Measurements from ENCODE around the gene MGAT3. TPM values are rescaled to one million over a fixed set of nuclear protein-coding genes. Genes with fewer than 3 reads are reported as not detected.
A peak's percentile ranks its signal among the peaks of the same experiment; 100 is the strongest.
"Not testable (repeated sequence)": the region's sequence is repeated elsewhere in the genome, so short reads cannot be mapped to it uniquely, and the experiment has no call there.

MGAT3 gene
- total RNA-seq, 2 experiments from 2014 or later = 0.90 to 1.9 TPM

DNA sequence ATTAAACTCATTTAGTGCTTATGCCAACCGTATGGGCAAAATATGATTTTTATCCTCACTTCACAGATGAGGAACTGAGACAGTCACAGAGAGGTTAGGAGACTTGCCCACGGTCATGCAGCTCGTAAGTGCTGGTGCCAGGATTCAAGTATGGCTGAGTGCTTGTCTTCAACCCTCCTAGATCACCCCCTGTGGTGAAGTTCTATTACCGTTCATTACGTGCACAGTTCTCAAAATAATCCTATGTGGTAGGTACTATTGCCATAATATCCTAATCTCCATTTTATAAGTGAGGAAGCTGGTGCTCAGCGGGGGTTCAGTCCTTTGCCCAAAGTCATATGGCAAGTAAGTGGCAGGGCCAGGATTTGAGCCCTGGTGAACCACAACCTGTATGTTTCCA lies 46.8 kb downstream of the MGAT3 start:
- peak overlapping the region; percentile 80 for H3K4me3 Mint-ChIP-seq
- ChIA-PET POLR2A (interaction anchor here (0.8 to 4.4 kb wide), 6 partner anchors 15 to 57 kb away, joined by 3 to 48 read pairs (median 10); partner anchors contain the start of gene ATF4), CTCF (interaction anchor here (1.0 to 17.7 kb wide), 6 partner anchors 10 to 32 kb away, joined by 3 to 323 read pairs (median 10); partner anchors contain the start of genes ATF4 and RPS19BP1)
- intact Hi-C loops (cut with micrococcal nuclease) = loop anchor here (2.0 kb wide), 1 partner anchor 21 kb away; no protein-coding TSS in a partner anchor
- peak overlapping the region; percentile 86 for H3K27ac Mint-ChIP-seq
- H3K4me1 Mint-ChIP-seq (ENCODE audit: low read depth) = peaks cover 36% of the 10 kb centered on the region
- ATAC-seq (no peak), DNase-seq (no peak)
- TF ChIP-seq, protein P1, sequence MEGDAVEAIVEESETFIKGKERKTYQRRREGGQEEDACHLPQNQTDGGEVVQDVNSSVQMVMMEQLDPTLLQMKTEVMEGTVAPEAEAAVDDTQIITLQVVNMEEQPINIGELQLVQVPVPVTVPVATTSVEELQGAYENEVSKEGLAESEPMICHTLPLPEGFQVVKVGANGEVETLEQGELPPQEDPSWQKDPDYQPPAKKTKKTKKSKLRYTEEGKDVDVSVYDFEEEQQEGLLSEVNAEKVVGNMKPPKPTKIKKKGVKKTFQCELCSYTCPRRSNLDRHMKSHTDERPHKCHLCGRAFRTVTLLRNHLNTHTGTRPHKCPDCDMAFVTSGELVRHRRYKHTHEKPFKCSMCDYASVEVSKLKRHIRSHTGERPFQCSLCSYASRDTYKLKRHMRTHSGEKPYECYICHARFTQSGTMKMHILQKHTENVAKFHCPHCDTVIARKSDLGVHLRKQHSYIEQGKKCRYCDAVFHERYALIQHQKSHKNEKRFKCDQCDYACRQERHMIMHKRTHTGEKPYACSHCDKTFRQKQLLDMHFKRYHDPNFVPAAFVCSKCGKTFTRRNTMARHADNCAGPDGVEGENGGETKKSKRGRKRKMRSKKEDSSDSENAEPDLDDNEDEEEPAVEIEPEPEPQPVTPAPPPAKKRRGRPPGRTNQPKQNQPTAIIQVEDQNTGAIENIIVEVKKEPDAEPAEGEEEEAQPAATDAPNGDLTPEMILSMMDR (IDR thresholded peaks at IDR 0.05) = no peak
- no peaks in the 10 kb centered on the region for H3K27me3 Mint-ChIP-seq
- H3K9me3 Mint-ChIP-seq = no peaks in the 10 kb centered on the region
- peaks cover 45% of the 10 kb centered on the region for H3K36me3 Mint-ChIP-seq (ENCODE audit: low read depth)

DNA sequence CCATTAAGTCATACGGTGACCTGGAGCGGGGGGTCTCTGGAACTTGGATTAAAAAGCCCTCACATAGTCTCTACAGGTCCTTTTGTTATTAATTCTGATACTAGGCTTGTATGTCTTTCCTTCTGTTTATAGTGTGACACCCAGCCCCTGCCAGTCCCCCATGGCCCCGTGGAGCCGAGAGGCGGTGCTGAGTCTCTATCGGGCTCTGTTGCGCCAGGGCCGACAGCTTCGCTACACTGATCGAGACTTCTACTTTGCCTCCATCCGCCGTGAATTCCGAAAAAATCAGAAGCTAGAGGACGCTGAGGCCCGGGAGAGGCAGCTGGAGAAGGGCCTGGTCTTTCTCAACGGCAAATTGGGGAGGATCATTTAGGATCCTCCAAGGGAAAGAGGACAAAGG lies 47.3 kb downstream of the MGAT3 start:
- ChIA-PET POLR2A (interaction anchor here (0.6 to 4.4 kb wide), 5 partner anchors 14 to 20 kb away, joined by 3 to 48 read pairs (median 10); partner anchors contain the start of gene ATF4), CTCF (interaction anchor here (1.1 to 17.7 kb wide), 4 partner anchors 11 to 31 kb away, joined by 4 to 323 read pairs (median 36); partner anchors contain the start of gene RPS19BP1)
- TF ChIP-seq, protein P1 (IDR thresholded peaks at IDR 0.05) = no peak
- H3K4me3 Mint-ChIP-seq = peak overlapping the region; percentile 80
- intact Hi-C loops (cut with micrococcal nuclease) = loop anchor here (2.0 kb wide), 1 partner anchor 21 kb away; no protein-coding TSS in a partner anchor
- ATAC-seq = no peak
- no peak for DNase-seq
- peaks cover 47% of the 10 kb centered on the region for H3K36me3 Mint-ChIP-seq (ENCODE audit: low read depth)
- H3K4me1 Mint-ChIP-seq (ENCODE audit: low read depth) = peaks cover 37% of the 10 kb centered on the region
- no peak overlapping the region for H3K27ac Mint-ChIP-seq
- H3K27me3 Mint-ChIP-seq = no peaks in the 10 kb centered on the region
- H3K9me3 Mint-ChIP-seq = no peaks in the 10 kb centered on the region

DNA sequence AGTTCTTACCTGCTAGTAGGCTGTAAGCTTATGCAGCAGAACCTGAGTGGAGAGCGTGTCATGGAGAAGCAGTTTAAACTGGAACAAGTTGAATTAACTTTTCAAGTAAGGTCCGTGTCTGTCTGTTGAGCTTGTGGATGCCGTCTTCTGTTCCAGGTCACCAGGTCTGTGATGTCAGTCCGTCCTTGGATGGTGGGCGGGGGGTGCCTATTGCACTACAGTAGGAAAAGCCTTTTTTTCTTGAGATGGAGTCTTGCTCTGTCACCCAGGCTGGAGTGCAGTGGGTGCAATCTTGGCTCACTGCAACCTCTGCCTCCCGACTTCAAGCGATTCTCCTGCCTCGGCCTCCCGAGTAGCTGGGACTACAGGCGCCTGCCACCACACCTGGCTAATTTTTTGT lies 50.2 kb downstream of the MGAT3 start:
- Mint-ChIP-seq H3K36me3 (ENCODE audit: low read depth) (peaks cover 63% of the 10 kb centered on the region), H3K4me1 (ENCODE audit: low read depth) (peaks cover 45% of the 10 kb centered on the region)
- intact Hi-C loops (cut with micrococcal nuclease); ATAC-seq; H3K4me3 Mint-ChIP-seq; H3K27me3 Mint-ChIP-seq; H3K9me3 Mint-ChIP-seq; H3K27ac Mint-ChIP-seq; DNase-seq: not testable (repeated sequence)
- ChIA-PET POLR2A (interaction anchor here (1.8 to 17.7 kb wide), 3 partner anchors 10 to 19 kb away, joined by 8 to 234 read pairs (median 17); partner anchors contain the start of genes ATF4 and RPS19BP1), CTCF (interaction anchor here (1.8 to 4.2 kb wide), 4 partner anchors 9 to 22 kb away, joined by 6 to 19 read pairs (median 8); no protein-coding TSS in a partner anchor)

DNA sequence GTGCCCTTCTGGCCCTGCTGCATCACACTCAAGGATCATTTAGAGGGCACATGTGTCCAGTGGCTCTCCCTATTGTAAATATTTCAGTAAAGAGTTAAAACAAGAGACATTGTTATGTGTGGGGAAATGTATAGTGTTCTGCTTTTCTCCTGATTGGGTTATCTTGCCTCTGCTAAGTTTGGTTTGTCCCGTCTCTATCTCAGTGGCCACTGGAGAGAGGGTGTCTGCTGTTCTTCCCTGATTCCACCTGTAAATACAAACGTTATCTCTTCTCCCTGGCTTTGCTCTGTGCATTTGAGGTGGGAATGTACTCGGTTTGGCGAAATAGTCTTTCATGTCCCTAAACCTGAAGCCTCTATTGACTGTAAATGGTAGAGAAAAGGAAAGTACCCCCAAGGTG lies 51.6 kb downstream of the MGAT3 start:
- Mint-ChIP-seq H3K4me3 (no peak overlapping the region), H3K27ac (peak overlapping the region; percentile 68), H3K4me1 (ENCODE audit: low read depth) (peaks cover 42% of the 10 kb centered on the region), H3K36me3 (ENCODE audit: low read depth) (peaks cover 59% of the 10 kb centered on the region), H3K27me3 (no peaks in the 10 kb centered on the region), H3K9me3 (no peaks in the 10 kb centered on the region)
- ChIA-PET CTCF (interaction anchor here (2.1 to 4.2 kb wide), 2 partner anchors 11 to 21 kb away, joined by 10 to 19 read pairs; no protein-coding TSS in a partner anchor), POLR2A (interaction anchor here (0.6 to 17.7 kb wide), 4 partner anchors 9 to 669 kb away, joined by 6 to 234 read pairs (median 12); partner anchors contain the start of genes ATF4, RPS19BP1 and TNRC6B)
- TF ChIP-seq, protein P1 (IDR thresholded peaks at IDR 0.05) = no peak
- DNase-seq (no peak), ATAC-seq (no peak)
- intact Hi-C loops (cut with micrococcal nuclease) = no loop called here

DNA sequence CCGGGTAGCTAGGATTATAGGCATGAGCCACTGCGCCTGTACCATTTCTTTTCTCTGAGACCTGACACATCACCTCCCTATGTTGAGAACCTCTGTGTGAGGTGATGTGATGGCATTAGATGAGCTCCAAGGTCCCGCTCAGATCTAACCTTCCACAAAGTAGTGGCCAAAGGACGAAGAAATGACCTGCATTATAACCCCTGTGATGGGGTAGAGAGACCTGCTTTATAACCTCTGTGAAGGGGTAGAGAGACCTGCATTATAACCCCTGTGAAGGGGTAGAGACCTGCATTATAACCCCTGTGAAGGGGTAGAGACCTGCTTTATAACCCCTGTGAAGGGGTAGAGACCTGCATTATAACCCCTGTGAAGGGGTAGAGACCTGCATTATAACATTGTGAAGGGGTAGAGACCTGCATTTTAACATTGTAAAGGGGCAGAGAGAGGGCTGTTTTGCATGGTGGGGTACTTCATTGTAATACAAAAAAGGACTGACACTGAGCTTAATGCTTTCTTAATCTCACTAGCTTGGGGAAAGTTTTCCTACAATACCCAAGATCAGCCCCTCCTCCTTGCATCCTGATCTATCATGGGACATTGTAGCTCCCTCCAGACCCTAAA lies 53.8 kb downstream of the MGAT3 start:
- ChIA-PET CTCF (interaction anchor here (0.6 to 2.0 kb wide), 4 partner anchors 13 to 18 kb away, joined by 3 to 7 read pairs (median 4); no protein-coding TSS in a partner anchor), POLR2A (interaction anchor here (0.7 to 17.7 kb wide), 3 partner anchors 13 to 16 kb away, joined by 4 to 234 read pairs (median 4); partner anchors contain the start of genes ATF4 and RPS19BP1)
- peaks cover 64% of the 10 kb centered on the region for H3K36me3 Mint-ChIP-seq (ENCODE audit: low read depth)
- intact Hi-C loops (cut with micrococcal nuclease) = no loop called here
- TF ChIP-seq, protein P1 (IDR thresholded peaks at IDR 0.05) = no peak
- H3K4me3 Mint-ChIP-seq = no peak overlapping the region
- DNase-seq (no peak), ATAC-seq (no peak)
- H3K4me1 Mint-ChIP-seq (ENCODE audit: low read depth) = peaks cover 38% of the 10 kb centered on the region
- H3K27me3 Mint-ChIP-seq = no peaks in the 10 kb centered on the region
- peak overlapping the region; percentile 12 for H3K27ac Mint-ChIP-seq
- H3K9me3 Mint-ChIP-seq = no peaks in the 10 kb centered on the region

Data from activated CD8-positive, alpha-beta T cell treated with anti-CD3 and anti-CD28 coated beads for 36 hours (primary cell).